Measurements from ENCODE around the gene EHMT1. TPM values are rescaled to one million over a fixed set of nuclear protein-coding genes. Genes with fewer than 3 reads are reported as not detected.

The EHMT1 gene
- total RNA-seq, 4 donors from 2014 or later = 71.6 to 78.2 (median 74.2) TPM

GRCh38 chr9:137682428-137683105 is 63.8 kb downstream of the EHMT1 start:
- Histone ChIP-seq H3K4me1 (peaks cover 17 to 50% (median 32%) of the 10 kb centered on the region in 4 donors), H3K9me3 (no peaks in the 10 kb centered on the region), H3K4me3 (no peak overlapping the region), H3K36me3 (peaks cover 0 to 6% (median under 1%) of the 10 kb centered on the region in 4 donors), H3K27ac (replicated peaks in 1 of 4) (no peak overlapping the region), H3K27me3 (no peaks in the 10 kb centered on the region)
- no peak for DNase-seq (ENCODE audit: extremely low spot score)
- TF ChIP-seq EP300 (IDR thresholded peaks at IDR 0.05) = no peak
- no peak for TF ChIP-seq POLR2A (IDR thresholded peaks at IDR 0.05; ENCODE audit: low read depth)
- 86% methylated on average over 13 of the region's 18 CpGs for WGBS
- intact Hi-C loops (cut with DNase I) = no loop called here

- intact Hi-C loops (cut with DNase I) = no loop called here
- no peak for DNase-seq (ENCODE audit: extremely low spot score)
- TF ChIP-seq POLR2AphosphoS5 (IDR thresholded peaks at IDR 0.05) (no peak), CTCF (IDR thresholded peaks at IDR 0.05) (no peak), POLR2A (IDR thresholded peaks at IDR 0.05; ENCODE audit: low read depth) (no peak), EP300 (IDR thresholded peaks at IDR 0.05) (no peak)
- no peak overlapping the region for H3K4me3 ChIP-seq
- H3K36me3 ChIP-seq = peaks cover 0 to 4% (median 0%) of the 10 kb centered on the region in 4 donors
- peaks cover 17 to 58% (median 37%) of the 10 kb centered on the region in 4 donors for H3K4me1 ChIP-seq
- H3K27ac ChIP-seq (replicated peaks in 1 of 4) = no peak overlapping the region
- 83% methylated on average over 6 of the region's 6 CpGs for WGBS
- no peaks in the 10 kb centered on the region for H3K9me3 ChIP-seq
- no peaks in the 10 kb centered on the region for H3K27me3 ChIP-seq
Measured at GRCh38 chr9:137683262-137683864, 64.6 kb downstream of the EHMT1 start.

GRCh38 chr9:137685035-137685740 is 66.4 kb downstream of the EHMT1 start:
- Histone ChIP-seq H3K27ac (replicated peaks in 1 of 4) (no peak overlapping the region), H3K4me1 (peaks cover 19 to 61% (median 50%) of the 10 kb centered on the region in 4 donors), H3K4me3 (no peak overlapping the region), H3K27me3 (no peaks in the 10 kb centered on the region), H3K9me3 (no peaks in the 10 kb centered on the region), H3K36me3 (no peaks in the 10 kb centered on the region)
- WGBS = 84% methylated on average over 5 of the region's 5 CpGs
- TF ChIP-seq POLR2AphosphoS5 (IDR thresholded peaks at IDR 0.05) = no peak
- no peak for TF ChIP-seq EP300 (IDR thresholded peaks at IDR 0.05)
- TF ChIP-seq CTCF (IDR thresholded peaks at IDR 0.05) = no peak
- no peak for TF ChIP-seq POLR2A (IDR thresholded peaks at IDR 0.05; ENCODE audit: low read depth)
- intact Hi-C loops (cut with DNase I) = no loop called here
- no peak for DNase-seq (ENCODE audit: extremely low spot score)

GRCh38 chr9:137685741-137686420 is 67.1 kb downstream of the EHMT1 start:
- Histone ChIP-seq H3K4me3 (no peak overlapping the region), H3K27me3 (no peaks in the 10 kb centered on the region), H3K9me3 (no peaks in the 10 kb centered on the region), H3K27ac (replicated peaks in 1 of 4) (no peak overlapping the region), H3K4me1 (peaks cover 17 to 64% (median 53%) of the 10 kb centered on the region in 4 donors), H3K36me3 (no peaks in the 10 kb centered on the region)
- 84% methylated on average over 5 of the region's 5 CpGs for WGBS
- TF ChIP-seq EP300 (IDR thresholded peaks at IDR 0.05) (no peak), POLR2AphosphoS5 (IDR thresholded peaks at IDR 0.05) (no peak), POLR2A (IDR thresholded peaks at IDR 0.05; ENCODE audit: low read depth) (no peak), CTCF (IDR thresholded peaks at IDR 0.05) (no peak)
- no peak for DNase-seq (ENCODE audit: extremely low spot score)
- intact Hi-C loops (cut with DNase I) = no loop called here

GRCh38 chr9:137688261-137688660 is 69.5 kb downstream of the EHMT1 start:
- Histone ChIP-seq H3K36me3 (no peaks in the 10 kb centered on the region), H3K27me3 (no peaks in the 10 kb centered on the region), H3K27ac (replicated peaks in 1 of 4) (no peak overlapping the region), H3K4me3 (no peak overlapping the region), H3K4me1 (peaks cover 28 to 68% (median 58%) of the 10 kb centered on the region in 4 donors), H3K9me3 (no peaks in the 10 kb centered on the region)
- intact Hi-C loops (cut with DNase I) = no loop called here
- DNase-seq (ENCODE audit: extremely low spot score) = no peak
- no peak for TF ChIP-seq POLR2AphosphoS5 (IDR thresholded peaks at IDR 0.05)
- no peak for TF ChIP-seq POLR2A (IDR thresholded peaks at IDR 0.05; ENCODE audit: low read depth)
- TF ChIP-seq EP300 (IDR thresholded peaks at IDR 0.05) = no peak
- TF ChIP-seq CTCF (IDR thresholded peaks at IDR 0.05) = no peak
- 77% methylated on average over 7 of the region's 7 CpGs for WGBS

Measured in esophagus muscularis mucosa (tissue), 4 donors.